NCI-H1436 (cell line): ENCODE data around the gene FHIT.

Source experiments
- DNase-seq: peaks from one replicate; lab custom pipeline; 2025; lab: John Stamatoyannopoulos, UW

Gene FHIT

DNA sequence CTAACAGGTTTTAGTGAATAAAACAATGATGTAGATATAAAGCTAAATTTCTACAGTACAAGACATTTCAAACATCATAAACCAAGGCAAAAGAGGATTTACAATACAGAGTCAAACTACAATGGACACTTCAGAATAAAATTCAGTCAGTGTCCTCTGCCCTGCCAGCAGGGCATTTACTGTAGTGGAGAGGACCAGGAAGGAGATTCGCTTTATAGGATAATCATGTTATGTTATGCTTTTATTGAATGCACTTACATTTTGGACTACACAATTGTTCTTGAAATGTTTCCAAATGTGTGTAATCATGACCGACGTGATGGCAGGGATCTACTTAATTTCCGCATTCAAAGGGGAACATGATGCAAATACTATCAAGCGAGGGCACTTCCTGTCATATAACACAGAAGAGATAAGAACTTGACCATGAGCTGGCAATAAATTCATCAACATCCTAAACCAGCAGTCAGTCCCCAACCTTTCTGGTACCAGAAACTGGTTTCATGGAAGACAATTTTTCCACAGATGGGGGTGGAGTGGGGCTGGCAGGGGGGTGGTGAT, 925.6 kb downstream of the FHIT start:
- DNase-seq, result no peak

DNA sequence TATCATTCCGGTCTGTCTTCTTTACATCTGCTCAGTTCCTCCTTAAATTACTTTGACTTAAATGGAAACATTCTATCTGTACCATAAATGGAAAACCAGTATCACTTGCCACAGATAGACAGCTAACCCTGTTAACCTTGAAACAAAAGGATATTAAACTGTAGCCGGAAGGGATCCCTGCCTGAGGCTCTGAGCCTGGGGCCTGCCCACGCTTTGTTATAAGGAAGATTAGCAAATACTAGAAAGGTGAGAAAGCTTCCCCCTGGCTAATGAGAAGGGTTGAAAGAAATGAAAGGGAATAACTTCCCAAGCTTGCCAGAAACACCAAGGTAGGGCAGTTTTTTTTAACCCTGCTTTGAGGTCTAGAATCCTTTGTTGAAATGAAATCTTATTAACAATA, 927.6 kb downstream of the FHIT start:
- no peak for DNase-seq

DNA sequence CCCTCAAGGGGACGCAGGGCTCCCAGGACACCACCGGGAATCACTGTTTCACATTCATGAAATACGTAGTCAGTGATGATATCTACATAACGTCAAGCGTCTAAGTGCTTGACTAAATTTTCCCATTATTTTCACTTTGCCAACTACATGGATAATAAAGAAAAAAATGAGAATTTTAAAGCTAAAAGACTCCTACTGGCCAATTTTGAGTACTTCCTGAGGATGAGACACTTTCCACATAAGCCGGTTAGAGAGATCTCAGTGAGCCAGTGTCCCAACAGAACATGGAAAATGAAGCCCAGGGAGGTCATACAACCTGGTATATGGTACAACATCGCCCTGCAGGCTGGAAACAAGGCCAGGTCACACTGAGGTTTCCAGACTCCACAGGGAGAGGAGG, 928.1 kb downstream of the FHIT start:
- DNase-seq, result no peak

DNA sequence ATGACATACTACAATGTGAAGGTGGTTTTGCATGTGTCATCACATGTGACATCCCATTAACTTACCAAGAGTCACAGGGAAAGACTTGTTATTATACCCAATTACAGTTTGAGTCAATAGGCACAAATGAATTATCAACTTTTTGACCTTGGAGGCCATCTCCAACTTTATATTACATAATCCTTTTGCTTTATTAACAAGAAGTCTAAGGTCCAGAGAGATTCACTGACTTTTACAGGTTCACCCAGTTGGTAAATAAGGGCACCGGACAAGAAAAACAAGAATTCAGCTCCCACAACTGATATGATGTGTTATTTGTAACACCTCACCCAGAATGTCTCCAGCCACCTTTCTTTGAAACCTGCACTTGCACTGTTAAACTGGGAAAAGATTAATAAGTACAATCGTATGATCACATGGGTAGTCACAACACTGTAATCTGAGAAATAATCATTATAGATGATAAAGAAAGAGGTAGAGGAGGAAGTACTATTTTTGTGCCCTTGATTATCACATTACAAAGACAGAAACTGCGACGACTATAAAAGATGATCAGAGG, 928.9 kb downstream of the FHIT start:
- no peak for DNase-seq

DNA sequence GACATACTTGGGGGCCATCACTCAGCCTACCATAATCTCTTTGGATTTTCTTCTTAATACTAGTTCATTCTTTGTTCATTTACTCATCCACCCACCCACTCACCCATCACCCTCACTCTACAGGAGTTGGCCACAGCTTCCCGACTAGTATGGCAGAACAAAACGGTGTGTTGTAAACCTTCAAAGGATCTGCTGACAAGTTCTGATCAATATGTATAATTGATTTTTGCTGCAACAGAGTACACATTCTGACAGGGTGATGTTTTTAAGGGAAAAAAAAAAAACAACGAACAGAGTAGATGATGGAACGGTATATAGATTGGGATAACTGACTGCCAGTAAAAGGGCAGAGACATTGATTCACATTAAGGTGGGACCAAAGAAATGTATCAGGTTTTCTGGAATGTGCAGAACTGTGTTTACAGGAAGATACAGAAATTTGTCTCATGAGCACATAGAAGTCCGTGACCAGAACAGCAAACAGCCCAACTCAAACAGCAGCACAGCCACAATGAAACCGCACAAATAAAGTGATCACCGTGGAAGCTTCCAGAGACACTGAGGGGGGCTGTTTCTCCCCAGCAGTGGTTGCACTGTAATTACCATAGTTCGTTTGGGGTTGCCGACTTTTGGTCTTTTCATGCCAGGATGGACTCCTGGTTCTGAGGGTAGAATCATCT, 931.9 kb downstream of the FHIT start:
- DNase-seq, result no peak

DNA sequence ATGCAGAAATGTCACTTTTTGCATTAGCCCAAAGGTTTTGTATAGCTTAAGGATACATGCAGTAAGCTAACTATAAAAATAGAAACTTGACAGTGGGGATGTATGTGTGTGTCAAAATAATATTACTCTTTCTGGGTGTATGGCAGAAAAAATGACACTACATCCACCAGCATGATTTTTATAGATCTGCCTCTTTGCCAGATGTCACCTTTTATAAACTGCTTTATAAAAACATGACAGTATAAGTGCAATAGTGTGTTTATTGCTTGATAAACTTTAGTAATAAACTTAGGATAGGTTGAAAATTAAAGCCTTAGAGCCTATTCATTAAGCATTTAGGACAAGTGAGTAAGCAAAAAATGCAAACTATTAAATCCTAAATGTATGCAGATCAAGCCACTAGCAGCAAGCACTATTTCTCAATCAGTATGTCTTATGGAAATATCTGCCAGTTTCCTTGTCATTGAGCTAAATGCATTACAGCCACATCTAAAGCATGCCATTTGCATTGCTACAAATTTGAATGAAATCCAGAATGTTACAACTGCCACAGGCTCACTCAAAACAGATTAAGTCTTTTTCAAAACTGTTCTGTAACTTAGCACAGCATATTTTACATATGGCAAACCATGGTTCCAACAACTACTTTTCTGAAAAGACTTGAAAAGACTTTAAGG, 935.0 kb downstream of the FHIT start:
- DNase-seq, result no peak

DNA sequence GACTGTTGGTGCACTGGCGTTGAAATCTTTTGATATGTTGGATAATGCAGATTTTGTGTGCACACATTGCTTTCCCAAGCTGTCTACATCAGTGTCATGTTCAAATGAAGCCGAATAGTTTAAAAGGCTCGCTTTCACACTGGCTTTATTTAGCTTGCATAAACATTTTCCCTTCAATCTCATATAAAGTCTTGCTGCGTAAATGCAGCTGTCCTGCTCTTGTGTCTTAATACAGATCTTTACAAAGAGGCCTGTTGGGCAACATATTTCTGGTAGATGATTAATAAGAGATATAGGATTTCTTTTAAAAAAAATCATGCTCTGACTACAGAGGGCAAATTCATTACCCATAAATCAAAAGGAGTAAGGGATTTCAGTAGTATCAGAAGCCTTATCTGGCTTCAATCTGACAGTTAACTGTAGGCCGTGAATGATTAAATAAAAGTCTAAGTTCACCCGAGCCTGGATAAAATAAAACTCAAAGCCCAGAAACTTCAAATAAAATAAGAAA, 937.2 kb downstream of the FHIT start:
- no peak for DNase-seq

DNA sequence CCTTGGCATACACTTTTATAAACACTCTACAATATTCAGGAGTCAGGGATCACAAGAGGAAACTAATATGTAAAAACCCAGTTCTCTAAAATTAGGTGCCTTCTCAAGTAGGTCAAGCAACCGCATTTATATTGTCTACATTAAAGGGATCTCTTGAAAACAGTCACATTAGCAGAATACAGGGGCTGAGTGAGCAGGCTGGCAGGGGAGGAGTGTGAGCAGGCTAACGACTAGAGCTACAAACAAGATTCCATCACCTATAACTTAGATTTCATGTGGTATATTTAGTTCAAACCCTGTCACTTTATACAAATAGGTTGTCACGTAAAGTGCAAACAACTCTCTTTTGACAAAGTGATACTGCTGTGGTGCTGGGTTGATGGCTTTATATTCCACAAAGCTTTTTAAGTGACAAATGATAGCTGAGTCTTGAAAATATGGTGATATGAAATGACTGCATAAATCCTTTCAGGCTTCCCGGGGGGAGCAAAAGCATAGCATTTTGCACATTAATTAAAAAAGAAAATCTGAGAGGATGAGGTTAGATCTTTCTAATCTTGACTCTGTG, 937.9 kb downstream of the FHIT start:
- no peak for DNase-seq

DNA sequence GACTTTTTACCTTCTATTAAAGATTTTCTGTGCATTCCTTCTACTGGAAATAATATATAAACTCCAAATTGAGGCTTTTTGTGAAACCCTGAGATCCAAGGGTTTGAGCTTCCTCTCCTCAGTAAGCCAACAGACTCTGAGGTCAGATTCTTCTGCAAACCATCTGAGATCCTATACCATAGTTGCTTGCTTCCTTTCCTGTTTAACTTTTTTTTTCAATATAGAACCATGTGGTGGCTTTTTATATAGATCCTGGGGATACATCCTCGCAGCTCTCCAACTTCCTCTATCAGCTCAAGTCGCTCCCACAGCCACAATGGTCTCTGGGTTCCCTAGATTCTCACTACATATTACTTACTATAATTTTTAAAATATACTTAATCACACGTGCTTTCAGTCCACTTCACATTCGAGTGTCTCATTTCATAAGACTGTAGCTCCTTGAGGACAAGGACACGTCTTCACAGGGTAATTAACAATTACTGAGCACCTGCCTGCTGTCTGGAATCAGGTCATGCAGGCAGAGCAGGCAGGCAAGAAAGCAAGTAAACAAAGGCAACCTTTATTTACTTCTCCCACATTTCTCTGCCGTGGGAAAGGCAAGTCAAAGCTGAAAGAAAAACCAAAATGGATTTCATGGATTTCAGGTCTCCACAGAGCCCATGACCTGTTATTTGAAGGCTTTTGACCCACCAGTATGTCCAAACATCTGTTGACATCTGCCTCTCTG, 941.5 kb downstream of the FHIT start:
- DNase-seq, result no peak

DNA sequence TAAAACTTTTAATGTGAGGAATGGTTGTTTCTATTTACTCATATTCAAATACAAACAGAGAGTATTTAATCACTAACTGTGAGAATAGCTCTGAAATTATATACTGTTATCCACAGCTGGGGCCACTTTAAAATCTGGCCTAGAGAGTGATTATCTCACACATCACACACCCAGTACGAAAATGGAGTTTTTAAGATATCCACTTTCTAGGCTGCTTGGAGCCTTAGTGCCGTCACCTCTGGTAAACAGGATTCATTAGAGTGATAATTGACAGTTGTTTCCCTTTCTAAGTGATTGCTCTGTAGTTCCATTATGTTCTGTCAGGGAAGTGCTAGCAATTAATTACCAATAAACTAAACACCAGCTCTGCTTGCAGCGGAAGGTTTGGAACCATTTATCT, 942.4 kb downstream of the FHIT start:
- no peak for DNase-seq

DNA sequence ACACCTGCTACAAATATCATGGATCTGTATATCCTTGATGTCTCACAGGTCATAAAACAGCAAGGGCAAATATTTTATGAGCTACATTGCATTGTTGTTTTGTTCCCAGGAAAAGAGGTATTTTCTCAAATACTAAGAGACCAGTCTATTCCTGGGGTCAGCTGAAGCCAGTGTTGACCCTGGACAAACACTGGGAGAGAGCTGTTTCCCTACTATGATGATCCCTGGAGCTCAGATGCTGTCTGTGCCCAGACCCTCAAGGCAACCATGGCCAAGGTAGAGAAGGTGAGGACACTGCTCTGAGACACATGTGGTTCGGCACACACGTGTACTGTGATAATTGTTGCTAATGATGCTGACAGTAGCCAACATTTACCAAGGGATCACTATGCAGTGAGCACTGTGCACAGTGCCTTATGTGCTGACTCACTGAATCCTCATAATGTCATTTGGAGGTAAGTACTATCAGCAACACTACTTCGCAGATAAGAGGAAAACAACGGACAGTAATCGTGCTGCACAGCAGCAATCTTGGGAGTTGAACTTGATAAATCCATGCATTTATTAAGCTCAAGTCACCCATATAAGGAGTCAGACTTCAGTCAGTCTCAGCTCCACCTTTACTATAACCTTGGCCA, 943.6 kb downstream of the FHIT start:
- DNase-seq, result no peak

DNA sequence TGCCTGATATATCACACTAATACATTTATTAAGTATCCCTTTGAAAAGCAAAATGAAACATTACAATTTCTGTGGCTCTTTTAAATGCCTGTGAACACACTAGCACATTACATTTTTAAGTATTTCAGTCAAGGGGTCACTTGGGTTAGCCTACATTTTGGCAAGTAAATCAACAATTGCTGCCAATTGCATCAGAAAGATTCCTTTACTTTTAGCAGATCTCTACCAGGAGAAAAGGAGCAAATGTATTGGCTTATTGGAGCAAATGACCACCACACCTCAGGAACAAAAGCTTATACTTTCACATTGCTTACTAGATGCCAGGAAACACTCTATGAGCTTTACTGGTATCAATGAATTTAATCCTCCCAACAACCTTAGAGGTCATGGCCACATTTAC, 947.1 kb downstream of the FHIT start:
- DNase-seq, result no peak

DNA sequence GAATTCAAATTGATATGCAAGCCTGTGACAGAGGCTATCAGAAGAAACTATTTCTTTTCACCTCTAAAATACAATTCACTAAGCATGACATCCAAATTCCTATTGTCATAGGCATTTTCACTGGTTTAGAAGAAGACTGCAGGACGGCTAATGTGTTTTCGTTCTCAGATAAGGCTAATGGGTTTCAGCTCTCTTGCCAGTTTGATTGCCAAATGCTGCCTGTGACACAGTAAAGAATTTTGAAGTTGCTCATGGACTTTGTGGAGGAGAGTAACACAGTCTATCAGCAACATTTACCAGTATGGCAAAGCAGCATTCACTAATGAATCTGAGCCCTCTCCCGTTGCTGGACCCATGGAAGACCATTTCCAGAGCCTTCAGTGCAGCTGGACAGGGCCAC, 948.1 kb downstream of the FHIT start:
- no peak for DNase-seq

DNA sequence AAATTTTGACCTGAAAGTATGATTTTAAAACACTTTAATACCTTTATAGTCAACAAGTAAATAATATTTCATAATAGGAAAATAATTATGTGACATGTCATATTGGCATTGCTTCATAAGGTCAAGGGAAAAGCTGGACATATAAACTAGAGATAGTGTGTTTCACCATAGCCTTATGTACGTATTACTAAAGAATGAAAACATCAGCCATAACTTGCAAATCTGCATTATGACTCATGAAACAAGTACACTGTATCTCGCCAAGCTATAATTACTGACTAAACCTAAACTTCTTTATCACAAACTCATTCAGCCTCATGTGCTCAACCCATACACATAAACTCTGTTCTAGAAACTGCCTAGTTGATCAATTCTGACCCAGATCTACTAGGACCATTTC, 950.1 kb downstream of the FHIT start:
- no peak for DNase-seq

DNA sequence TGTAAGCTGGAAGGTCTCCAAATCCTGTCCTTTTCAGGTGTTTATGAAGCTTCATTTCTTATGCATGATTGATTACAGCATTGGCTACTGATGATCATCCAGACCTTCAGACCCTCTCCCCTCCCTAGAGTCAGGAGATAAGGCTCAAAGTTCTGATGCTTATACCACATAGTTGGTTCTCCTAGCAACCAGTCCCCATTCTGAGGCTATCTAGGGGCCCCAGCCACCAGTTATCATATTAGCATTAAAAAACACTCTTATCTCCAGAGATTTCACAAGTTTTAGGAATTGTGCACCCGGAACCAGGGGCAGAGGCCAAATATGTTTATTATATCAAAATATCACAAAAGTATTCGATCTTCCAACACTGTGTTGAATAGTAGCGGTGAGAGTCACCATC, 953.1 kb downstream of the FHIT start:
- no peak for DNase-seq

DNA sequence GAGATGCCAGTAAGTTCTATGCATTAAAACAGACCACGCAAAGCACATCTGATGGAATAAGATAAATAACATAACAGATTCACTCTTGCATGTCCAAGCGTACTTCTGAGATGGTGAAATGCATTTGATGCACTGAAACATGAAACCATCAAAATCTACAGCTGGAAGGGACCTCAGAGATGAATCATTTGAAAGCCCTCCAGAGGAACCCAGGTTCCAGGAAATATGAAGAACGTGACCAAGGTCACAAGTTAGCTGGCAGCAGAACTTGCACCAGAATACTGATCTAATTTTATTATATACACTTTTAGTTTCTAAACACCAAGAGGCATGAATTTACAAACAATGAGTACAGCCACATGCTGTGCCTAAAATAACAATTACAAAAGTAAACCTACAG, 957.1 kb downstream of the FHIT start:
- no peak for DNase-seq

DNA sequence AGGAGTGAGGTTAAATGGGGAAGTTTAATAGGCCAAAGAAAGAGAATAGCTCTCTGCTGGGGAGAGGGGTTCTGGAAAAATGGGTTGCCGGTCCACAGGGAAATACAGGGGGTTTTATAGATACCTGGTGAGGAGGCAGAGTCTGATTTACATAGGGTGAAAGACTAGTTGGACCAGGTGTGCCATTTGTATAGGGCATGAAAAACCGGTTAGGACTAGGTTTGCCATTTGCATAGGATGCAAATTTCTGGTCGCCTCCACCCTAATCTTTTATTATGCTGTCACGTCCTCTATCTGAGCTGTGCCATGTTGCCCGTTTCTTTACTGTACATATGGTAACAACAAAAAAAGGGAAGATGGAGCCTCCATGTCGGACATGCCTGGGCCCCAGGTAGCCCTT, 960.1 kb downstream of the FHIT start:
- DNase-seq, result no peak

DNA sequence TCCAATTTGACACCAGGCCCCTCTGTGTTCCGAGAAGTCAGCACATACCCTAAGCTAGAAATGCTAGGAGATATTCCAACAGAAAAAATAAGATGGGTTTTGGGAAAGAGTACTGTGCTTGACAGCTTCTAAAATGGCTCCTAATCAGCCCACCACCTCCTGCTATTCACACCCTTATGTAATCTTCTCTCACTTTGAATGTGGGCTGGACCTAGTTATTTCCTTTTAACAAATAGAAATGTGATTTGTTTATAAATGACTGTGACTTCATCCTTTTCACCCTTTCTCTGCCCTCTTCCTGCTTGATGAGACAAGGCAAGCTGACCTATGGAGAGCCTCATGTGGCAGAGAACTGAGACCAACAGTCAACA, 961.1 kb downstream of the FHIT start:
- no peak for DNase-seq

DNA sequence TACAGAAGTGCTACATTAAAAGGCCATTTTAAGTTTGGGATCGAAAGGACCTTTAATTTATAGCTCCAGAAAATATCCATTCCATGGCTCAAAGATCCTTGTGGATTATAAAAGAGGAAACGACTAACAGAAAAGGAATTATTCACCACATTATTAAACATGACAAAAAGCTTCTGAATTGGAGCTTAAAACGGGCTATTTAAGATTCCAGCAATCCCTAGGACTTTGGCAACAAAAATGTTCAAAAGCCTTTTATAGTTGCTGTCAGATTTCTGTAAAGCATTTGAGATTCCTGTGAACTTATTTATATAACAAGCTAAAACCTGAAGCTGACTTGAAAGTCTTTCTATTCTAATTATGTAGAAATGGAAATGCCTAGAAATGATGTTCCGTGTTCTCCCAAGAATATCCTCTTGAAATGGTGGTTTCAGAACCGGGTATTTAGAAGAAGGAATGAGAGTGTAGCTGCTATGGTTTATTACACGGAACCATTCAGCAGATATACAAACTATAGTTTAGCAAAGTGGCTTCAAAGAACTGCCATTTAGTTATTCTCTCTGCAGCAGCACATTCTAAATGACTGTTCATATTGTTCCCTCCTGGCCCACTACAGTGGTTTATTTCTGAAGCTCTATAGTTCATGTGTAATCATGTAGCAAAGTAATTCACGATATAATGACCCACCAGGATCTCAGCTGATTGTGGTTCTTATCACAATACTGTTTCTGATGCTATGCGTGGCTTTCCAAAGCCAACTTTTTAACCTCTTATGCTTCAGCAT, 961.7 kb downstream of the FHIT start:
- DNase-seq, result no peak

DNA sequence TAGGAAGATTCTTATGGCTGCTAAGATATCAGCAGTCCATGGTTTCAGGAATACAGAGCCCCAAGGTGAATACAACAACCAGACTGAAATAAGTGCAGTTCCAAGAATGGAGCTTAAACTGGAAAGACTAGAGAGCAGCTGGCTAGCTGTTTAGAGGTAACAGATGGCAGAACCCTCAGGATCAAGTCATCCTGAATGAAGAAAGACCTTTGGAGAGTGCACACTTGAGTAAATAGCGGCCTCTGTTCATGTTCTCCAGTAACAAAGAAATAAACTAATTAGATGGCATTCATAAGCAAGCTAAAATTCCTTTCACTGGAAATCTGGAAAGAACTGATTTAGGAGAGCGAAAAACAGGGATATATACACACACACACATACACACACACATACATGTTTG, 968.4 kb downstream of the FHIT start:
- DNase-seq, result no peak

DNA sequence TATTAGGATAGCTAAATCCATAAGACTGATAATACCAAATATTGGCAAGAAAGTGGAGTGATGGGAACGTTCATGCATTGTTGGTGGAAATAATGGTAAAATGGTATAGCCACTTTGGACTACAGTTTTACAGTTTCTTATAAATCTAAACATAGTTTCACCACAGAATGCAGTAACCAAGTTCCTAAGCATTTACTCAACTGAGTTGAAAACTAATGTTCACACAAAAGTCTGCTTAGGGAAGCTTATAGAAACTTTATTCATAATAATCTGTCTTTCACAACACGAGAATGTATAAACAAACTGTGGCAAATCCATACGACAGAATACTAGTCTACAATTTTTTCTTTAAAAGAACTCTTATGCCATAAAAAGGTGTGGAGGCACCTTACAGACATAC, 969.3 kb downstream of the FHIT start:
- no peak for DNase-seq
